ENCODE data around the gene COPZ2.
"Not testable (repeated sequence)": the region's sequence is repeated elsewhere in the genome, so short reads cannot be mapped to it uniquely, and the experiment has no call there.

Gene COPZ2

GRCh38 chr17:47989700-47990099 is 47.9 kb downstream of the COPZ2 start:
- no peaks in the 10 kb centered on the region for H3K79me1 ChIP-seq (ENCODE audit: low read length)
- no peaks in the 10 kb centered on the region for H3K79me2 ChIP-seq (ENCODE audit: control insufficient read depth, insufficient read depth, low read length)
- H2BK15ac ChIP-seq (replicated peaks; ENCODE audit: low read depth) = no peak overlapping the region
- H3K4me3 ChIP-seq (ENCODE audit: low read length) = no peak overlapping the region
- no peak overlapping the region for H4K5ac ChIP-seq (ENCODE audit: low read length)
- H3K36me3 ChIP-seq (ENCODE audit: control insufficient read depth, insufficient read depth, low read length) = no peaks in the 10 kb centered on the region
- no peak overlapping the region for H3K4ac ChIP-seq (ENCODE audit: low read depth, low read length)
- H3K56ac ChIP-seq (ENCODE audit: low read length) = no peak overlapping the region
- DNase-seq = no peak
- no CpG with 5 or more reads among the region's 1 CpG for WGBS (ENCODE audit: extremely low coverage, insufficient coverage, low lambda C conversion rate)
- H3K4me1 ChIP-seq (ENCODE audit: control insufficient read depth, low read depth, low read length) = peaks cover 16% of the 10 kb centered on the region
- no peaks in the 10 kb centered on the region for H3K27me3 ChIP-seq (ENCODE audit: insufficient read depth, low read length, poor library complexity)
- H3K27ac ChIP-seq (ENCODE audit: low read depth, low read length) = peak overlapping the region; percentile 67
- no peak overlapping the region for H2AK5ac ChIP-seq (ENCODE audit: low read length)
- no peak overlapping the region for H2BK5ac ChIP-seq (ENCODE audit: low read length)
- no peak overlapping the region for H3K9ac ChIP-seq (ENCODE audit: low read length)
- H3K4me2 ChIP-seq (ENCODE audit: low read length) = no peak overlapping the region
- no peak overlapping the region for H3K18ac ChIP-seq (ENCODE audit: low read length)
- H2BK120ac ChIP-seq (ENCODE audit: low read depth, low read length) = no peak overlapping the region
- H3K23ac ChIP-seq (ENCODE audit: low read length) = no peak overlapping the region
- H4K8ac ChIP-seq (ENCODE audit: low read depth, low read length) = no peak overlapping the region

DNA sequence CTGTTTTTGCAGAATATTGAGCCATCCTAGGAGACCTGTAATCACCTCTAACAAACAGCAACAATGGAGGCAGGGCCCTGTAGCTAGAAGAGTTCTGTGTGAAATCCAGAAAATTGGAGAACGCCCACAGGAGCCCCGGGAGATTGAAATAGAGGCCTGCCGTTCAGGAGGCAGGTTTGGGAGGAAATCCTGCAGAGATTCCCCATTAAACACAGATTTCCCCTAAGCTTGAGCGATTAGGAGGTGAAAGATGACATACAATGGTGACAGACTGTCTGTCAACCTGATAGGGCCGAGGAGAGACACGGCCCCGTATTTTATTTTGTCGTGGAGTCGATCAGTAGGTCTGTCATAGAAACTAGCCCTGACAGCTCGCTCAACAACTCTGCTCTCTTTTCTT is 48.4 kb downstream of the COPZ2 start:
- Histone ChIP-seq H4K8ac (ENCODE audit: low read depth, low read length) (no peak overlapping the region), H3K9ac (ENCODE audit: low read length) (no peak overlapping the region), H3K27ac (ENCODE audit: low read depth, low read length) (peak overlapping the region; percentile 67), H3K23ac (ENCODE audit: low read length) (no peak overlapping the region), H2BK120ac (ENCODE audit: low read depth, low read length) (no peak overlapping the region), H3K27me3 (ENCODE audit: insufficient read depth, low read length, poor library complexity) (no peaks in the 10 kb centered on the region), H2AK5ac (ENCODE audit: low read length) (no peak overlapping the region), H3K4me3 (ENCODE audit: low read length) (no peak overlapping the region), H3K36me3 (ENCODE audit: control insufficient read depth, insufficient read depth, low read length) (no peaks in the 10 kb centered on the region), H3K79me1 (ENCODE audit: low read length) (no peaks in the 10 kb centered on the region), H3K4ac (ENCODE audit: low read depth, low read length) (no peak overlapping the region), H3K18ac (ENCODE audit: low read length) (no peak overlapping the region), H3K56ac (ENCODE audit: low read length) (no peak overlapping the region), H2BK5ac (ENCODE audit: low read length) (no peak overlapping the region), H3K4me2 (ENCODE audit: low read length) (no peak overlapping the region), H3K4me1 (ENCODE audit: control insufficient read depth, low read depth, low read length) (peaks cover 16% of the 10 kb centered on the region), H3K79me2 (ENCODE audit: control insufficient read depth, insufficient read depth, low read length) (no peaks in the 10 kb centered on the region), H2BK15ac (replicated peaks; ENCODE audit: low read depth) (no peak overlapping the region), H4K5ac (ENCODE audit: low read length) (no peak overlapping the region)
- DNase-seq = no peak
- WGBS (ENCODE audit: extremely low coverage, insufficient coverage, low lambda C conversion rate) = no CpG with 5 or more reads among the region's 10 CpGs

GRCh38 chr17:47988445-47988844 is 49.2 kb downstream of the COPZ2 start:
- not testable (repeated sequence) for H3K18ac ChIP-seq (ENCODE audit: low read length); H3K23ac ChIP-seq (ENCODE audit: low read length); H2BK120ac ChIP-seq (ENCODE audit: low read depth, low read length); H3K56ac ChIP-seq (ENCODE audit: low read length); H3K4me3 ChIP-seq (ENCODE audit: low read length); H4K5ac ChIP-seq (ENCODE audit: low read length); H4K8ac ChIP-seq (ENCODE audit: low read depth, low read length); H3K27me3 ChIP-seq (ENCODE audit: insufficient read depth, low read length, poor library complexity); H3K79me1 ChIP-seq (ENCODE audit: low read length); H3K4me2 ChIP-seq (ENCODE audit: low read length); H2BK15ac ChIP-seq (replicated peaks; ENCODE audit: low read depth); H2AK5ac ChIP-seq (ENCODE audit: low read length); H3K4ac ChIP-seq (ENCODE audit: low read depth, low read length); H2BK5ac ChIP-seq (ENCODE audit: low read length); H3K36me3 ChIP-seq (ENCODE audit: control insufficient read depth, insufficient read depth, low read length); DNase-seq; H3K9ac ChIP-seq (ENCODE audit: low read length); H3K79me2 ChIP-seq (ENCODE audit: control insufficient read depth, insufficient read depth, low read length)
- WGBS (ENCODE audit: extremely low coverage, insufficient coverage, low lambda C conversion rate) = no CpG with 5 or more reads among the region's 1 CpG
- Histone ChIP-seq H3K27ac (ENCODE audit: low read depth, low read length) (peak overlapping the region; percentile 69), H3K4me1 (ENCODE audit: control insufficient read depth, low read depth, low read length) (peaks cover 16% of the 10 kb centered on the region)

DNA sequence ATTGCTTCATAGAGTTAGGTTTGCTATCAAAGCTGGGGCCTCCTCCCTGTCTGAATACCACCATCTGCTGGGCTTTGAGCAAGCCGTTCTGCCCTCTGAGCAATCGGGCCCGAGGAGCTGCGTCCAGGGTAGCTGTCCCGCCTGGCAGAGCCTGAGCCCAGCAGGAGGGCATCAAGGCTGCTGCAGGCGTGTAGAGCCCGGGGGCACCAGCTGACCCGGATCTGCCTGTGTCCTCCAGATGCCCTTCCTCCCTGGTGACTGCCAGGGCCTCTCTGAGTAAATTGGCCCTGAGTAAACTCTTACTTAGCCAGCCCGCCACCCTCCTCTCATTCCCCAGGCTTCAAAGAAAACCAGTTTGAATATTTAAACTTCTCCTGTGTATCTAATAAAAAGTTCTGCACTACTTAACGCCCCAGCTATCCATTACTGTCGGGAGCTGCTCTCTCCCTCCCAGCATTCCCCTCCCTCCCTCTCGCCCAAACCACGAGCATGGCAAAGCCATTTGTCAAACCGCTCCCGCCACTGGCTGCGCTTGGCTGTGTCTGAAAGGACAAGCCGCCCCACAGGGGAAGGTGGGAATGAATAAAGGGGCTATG is 50.3 kb downstream of the COPZ2 start:
- H3K27ac ChIP-seq (ENCODE audit: low read depth, low read length) = no peak overlapping the region
- WGBS (ENCODE audit: extremely low coverage, insufficient coverage, low lambda C conversion rate) = no CpG with 5 or more reads among the region's 17 CpGs

GRCh38 chr17:47986520-47986919 is 51.1 kb downstream of the COPZ2 start:
- Histone ChIP-seq H3K4me3 (ENCODE audit: low read length) (no peak overlapping the region), H3K4me1 (ENCODE audit: control insufficient read depth, low read depth, low read length) (peaks cover 16% of the 10 kb centered on the region), H3K56ac (ENCODE audit: low read length) (no peak overlapping the region), H3K27me3 (ENCODE audit: insufficient read depth, low read length, poor library complexity) (no peaks in the 10 kb centered on the region), H2BK120ac (ENCODE audit: low read depth, low read length) (no peak overlapping the region), H3K36me3 (ENCODE audit: control insufficient read depth, insufficient read depth, low read length) (peaks cover 2% of the 10 kb centered on the region), H2BK5ac (ENCODE audit: low read length) (no peak overlapping the region), H3K4me2 (ENCODE audit: low read length) (no peak overlapping the region), H4K8ac (ENCODE audit: low read depth, low read length) (no peak overlapping the region), H3K27ac (ENCODE audit: low read depth, low read length) (no peak overlapping the region), H3K79me1 (ENCODE audit: low read length) (no peaks in the 10 kb centered on the region), H2AK5ac (ENCODE audit: low read length) (no peak overlapping the region), H3K23ac (ENCODE audit: low read length) (no peak overlapping the region), H3K4ac (ENCODE audit: low read depth, low read length) (no peak overlapping the region), H3K79me2 (ENCODE audit: control insufficient read depth, insufficient read depth, low read length) (no peaks in the 10 kb centered on the region), H3K18ac (ENCODE audit: low read length) (no peak overlapping the region), H2BK15ac (replicated peaks; ENCODE audit: low read depth) (no peak overlapping the region), H3K9ac (ENCODE audit: low read length) (no peak overlapping the region), H4K5ac (ENCODE audit: low read length) (no peak overlapping the region)
- no CpG with 5 or more reads among the region's 5 CpGs for WGBS (ENCODE audit: extremely low coverage, insufficient coverage, low lambda C conversion rate)
- no peak for DNase-seq

More for the DNA sequence above, 50.3 kb downstream of the COPZ2 start:
- DNase-seq = peak; percentile 38
- H3K23ac ChIP-seq (ENCODE audit: low read length) = no peak overlapping the region
- H2BK120ac ChIP-seq (ENCODE audit: low read depth, low read length) = no peak overlapping the region
- no peak overlapping the region for H3K9ac ChIP-seq (ENCODE audit: low read length)
- no peak overlapping the region for H2AK5ac ChIP-seq (ENCODE audit: low read length)
- no peaks in the 10 kb centered on the region for H3K79me2 ChIP-seq (ENCODE audit: control insufficient read depth, insufficient read depth, low read length)
- H3K4ac ChIP-seq (ENCODE audit: low read depth, low read length) = no peak overlapping the region
- no peak overlapping the region for H4K5ac ChIP-seq (ENCODE audit: low read length)
- H3K4me2 ChIP-seq (ENCODE audit: low read length) = no peak overlapping the region
- peaks cover 2% of the 10 kb centered on the region for H3K36me3 ChIP-seq (ENCODE audit: control insufficient read depth, insufficient read depth, low read length)
- no peaks in the 10 kb centered on the region for H3K27me3 ChIP-seq (ENCODE audit: insufficient read depth, low read length, poor library complexity)
- no peak overlapping the region for H2BK5ac ChIP-seq (ENCODE audit: low read length)
- H2BK15ac ChIP-seq (replicated peaks; ENCODE audit: low read depth) = no peak overlapping the region
- H3K79me1 ChIP-seq (ENCODE audit: low read length) = no peaks in the 10 kb centered on the region
- no peak overlapping the region for H3K18ac ChIP-seq (ENCODE audit: low read length)
- H3K4me1 ChIP-seq (ENCODE audit: control insufficient read depth, low read depth, low read length) = peaks cover 16% of the 10 kb centered on the region
- H3K4me3 ChIP-seq (ENCODE audit: low read length) = no peak overlapping the region
- H4K8ac ChIP-seq (ENCODE audit: low read depth, low read length) = no peak overlapping the region
- H3K56ac ChIP-seq (ENCODE audit: low read length) = peak overlapping the region; percentile 44

All from mesendoderm (in vitro differentiated cells).